Activated CD8-positive, alpha-beta T cell treated with anti-CD3 and anti-CD28 coated beads for 36 hours (primary cell): Measurements from ENCODE around the gene CD209. TPM values are rescaled to one million over a fixed set of nuclear protein-coding genes. Genes with fewer than 3 reads are reported as not detected.

ENCODE experiments used
- ATAC-seq: fragments of 200-7000 bp; cut with Tn5 transposase; one replicate; pipeline ENCODE4 v1.10.0; 2021; ENCODE audit warnings: mild to moderate bottlenecking, moderate library complexity
- CTCF ChIA-PET: fragments of 350-600 bp; sonication (Branson Sonifier 250); formaldehyde crosslinking; loops from one replicate; lab custom pipeline; 2021; ENCODE audit warnings: antibody characterized with exemption; lab: Charles Lee
- POLR2A ChIA-PET: fragments of 350-600 bp; sonication (Branson Sonifier 250); formaldehyde crosslinking; loops from one replicate; lab custom pipeline; 2021; ENCODE audit warnings: antibody characterized with exemption; lab: Charles Lee
- DNase-seq: peaks from one replicate; pipeline ENCODE4 v3.0.0-alpha.2; 2020
- H3K27ac Mint-ChIP-seq: one replicate; pipeline ENCODE4 v1.8.0; 2021; ENCODE audit warnings: mild to moderate bottlenecking, mixed read lengths
- H3K27me3 Mint-ChIP-seq: one replicate; pipeline ENCODE4 v1.8.0; 2021; ENCODE audit warnings: mixed read lengths
- H3K36me3 Mint-ChIP-seq: one replicate; pipeline ENCODE4 v1.8.0; 2021; ENCODE audit warnings: low read depth, mixed read lengths
- H3K4me1 Mint-ChIP-seq: one replicate; pipeline ENCODE4 v1.8.0; 2021; ENCODE audit warnings: low read depth, mixed read lengths
- H3K4me3 Mint-ChIP-seq: one replicate; pipeline ENCODE4 v1.8.0; 2021; ENCODE audit warnings: mild to moderate bottlenecking, moderate library complexity, mixed read lengths
- H3K9me3 Mint-ChIP-seq: one replicate; pipeline ENCODE4 v1.8.0; 2021; ENCODE audit warnings: mixed read lengths
- intact Hi-C: fragments of 100-400 bp; cut with micrococcal nuclease; formaldehyde crosslinking; loops from one replicate; pipeline ENCODE4 v1.10.0; 2022
- total RNA-seq, 2 experiments: library from RNA; stranded (reverse); gene quantifications; one replicate each; pipeline ENCODE4 v1.2.3, GENCODE V29; 2021
- TF ChIP-seq, protein P1 (sequence below): fragments of 200-600 bp; IDR thresholded peaks from one replicate; pipeline ENCODE4 v1.8.0; 2022; ENCODE audit warnings: antibody characterized with exemption, mild to moderate bottlenecking

CD209 gene
- total RNA-seq, 2 experiments from 2014 or later: not detected

GRCh38 chr19:7699003-7699402 is 48.3 kb downstream of the CD209 start:
- no peaks in the 10 kb centered on the region for H3K36me3 Mint-ChIP-seq
- TF ChIP-seq, protein P1, sequence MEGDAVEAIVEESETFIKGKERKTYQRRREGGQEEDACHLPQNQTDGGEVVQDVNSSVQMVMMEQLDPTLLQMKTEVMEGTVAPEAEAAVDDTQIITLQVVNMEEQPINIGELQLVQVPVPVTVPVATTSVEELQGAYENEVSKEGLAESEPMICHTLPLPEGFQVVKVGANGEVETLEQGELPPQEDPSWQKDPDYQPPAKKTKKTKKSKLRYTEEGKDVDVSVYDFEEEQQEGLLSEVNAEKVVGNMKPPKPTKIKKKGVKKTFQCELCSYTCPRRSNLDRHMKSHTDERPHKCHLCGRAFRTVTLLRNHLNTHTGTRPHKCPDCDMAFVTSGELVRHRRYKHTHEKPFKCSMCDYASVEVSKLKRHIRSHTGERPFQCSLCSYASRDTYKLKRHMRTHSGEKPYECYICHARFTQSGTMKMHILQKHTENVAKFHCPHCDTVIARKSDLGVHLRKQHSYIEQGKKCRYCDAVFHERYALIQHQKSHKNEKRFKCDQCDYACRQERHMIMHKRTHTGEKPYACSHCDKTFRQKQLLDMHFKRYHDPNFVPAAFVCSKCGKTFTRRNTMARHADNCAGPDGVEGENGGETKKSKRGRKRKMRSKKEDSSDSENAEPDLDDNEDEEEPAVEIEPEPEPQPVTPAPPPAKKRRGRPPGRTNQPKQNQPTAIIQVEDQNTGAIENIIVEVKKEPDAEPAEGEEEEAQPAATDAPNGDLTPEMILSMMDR: no peak
- H3K27me3 Mint-ChIP-seq: peaks cover 8% of the 10 kb centered on the region
- H3K9me3 Mint-ChIP-seq: no peaks in the 10 kb centered on the region
- CTCF ChIA-PET: interaction anchor here (0.8 to 5.0 kb wide), 4 partner anchors 18 to 231 kb away, joined by 3 to 28 read pairs (median 6); partner anchors contain the start of gene TRAPPC5
- no peak for ATAC-seq
- H3K4me3 Mint-ChIP-seq: peak overlapping the region; percentile 61
- POLR2A ChIA-PET: interaction anchor here (0.9 to 1.6 kb wide), 6 partner anchors 8 to 102 kb away, joined by 3 to 4 read pairs (median 3); partner anchors contain the start of gene TRAPPC5
- H3K4me1 Mint-ChIP-seq: peaks cover 23% of the 10 kb centered on the region
- DNase-seq: no peak
- intact Hi-C loops: no loop called here
- peak overlapping the region; percentile 62 for H3K27ac Mint-ChIP-seq

DNA sequence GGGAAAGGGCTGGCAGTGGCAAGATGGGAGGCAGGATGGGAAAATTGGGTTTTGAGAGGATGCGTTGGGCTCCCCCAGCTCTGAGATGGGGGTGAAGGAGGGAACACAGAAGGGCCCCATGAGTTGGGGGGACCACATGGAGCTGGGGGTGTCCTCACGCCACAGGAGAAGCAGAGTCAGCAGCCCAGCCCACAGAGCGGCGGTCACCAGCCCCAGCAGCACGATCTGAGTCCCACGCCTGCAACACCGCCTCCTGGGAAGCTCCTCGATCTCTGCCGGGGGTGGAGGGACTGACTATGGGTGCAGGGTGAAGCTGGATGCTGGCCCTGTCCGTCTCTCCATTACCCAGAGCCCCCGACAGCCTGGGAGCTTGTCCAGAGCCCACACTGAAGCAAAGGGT is 48.8 kb downstream of the CD209 start:
- Mint-ChIP-seq H3K36me3 (no peaks in the 10 kb centered on the region), H3K27me3 (peaks cover 8% of the 10 kb centered on the region), H3K4me1 (peaks cover 19% of the 10 kb centered on the region), H3K9me3 (no peaks in the 10 kb centered on the region), H3K4me3 (peak overlapping the region; percentile 61), H3K27ac (no peak overlapping the region)
- intact Hi-C loops: no loop called here
- CTCF ChIA-PET: interaction anchor here (0.9 to 5.0 kb wide), 3 partner anchors 18 to 101 kb away, joined by 3 to 28 read pairs (median 9); partner anchors contain the start of gene TRAPPC5
- DNase-seq (no peak), ATAC-seq (no peak)
- TF ChIP-seq, protein P1: no peak
- POLR2A ChIA-PET: interaction anchor here (0.9 to 1.6 kb wide), 4 partner anchors 10 to 101 kb away, joined by 3 read pairs; partner anchors contain the start of gene TRAPPC5

- POLR2A ChIA-PET: no interaction called here
- ATAC-seq: no peak
- no peak overlapping the region for H3K4me3 Mint-ChIP-seq
These were observed 49.5 kb downstream of the CD209 start for GRCh38 chr19:7697721-7698287.

GRCh38 chr19:7694499-7694898 is 52.8 kb downstream of the CD209 start:
- TF ChIP-seq, protein P1: no peak
- DNase-seq: no peak
- ATAC-seq: no peak
- no peaks in the 10 kb centered on the region for H3K36me3 Mint-ChIP-seq
- CTCF ChIA-PET: interaction anchor here (0.7 kb wide), 1 partner anchor 14 kb away, joined by 3 read pairs; the partner anchor contains the start of gene TRAPPC5
- H3K9me3 Mint-ChIP-seq: no peaks in the 10 kb centered on the region
- H3K27ac Mint-ChIP-seq: no peak overlapping the region
- H3K27me3 Mint-ChIP-seq: peaks cover 8% of the 10 kb centered on the region
- peaks cover 9% of the 10 kb centered on the region for H3K4me1 Mint-ChIP-seq
- H3K4me3 Mint-ChIP-seq: no peak overlapping the region
- POLR2A ChIA-PET: no interaction called here
- intact Hi-C loops: no loop called here

More at GRCh38 chr19:7697721-7698287, 49.5 kb downstream of the CD209 start:
- no peak for DNase-seq
- Mint-ChIP-seq H3K27me3 (peaks cover 8% of the 10 kb centered on the region), H3K36me3 (no peaks in the 10 kb centered on the region), H3K9me3 (no peaks in the 10 kb centered on the region), H3K27ac (no peak overlapping the region), H3K4me1 (peaks cover 17% of the 10 kb centered on the region)
- TF ChIP-seq, protein P1: no peak
- intact Hi-C loops: no loop called here
- CTCF ChIA-PET: interaction anchor here (1.4 to 5.0 kb wide), 3 partner anchors 17 to 102 kb away, joined by 3 to 28 read pairs (median 9); partner anchors contain the start of gene TRAPPC5
